ENCODE measurements around the gene TOR1AIP1. TPM values are rescaled to one million over a fixed set of nuclear protein-coding genes. Genes with fewer than 3 reads are reported as not detected.

TOR1AIP1 gene
- total RNA-seq, 1 experiment from 2014 or later = 21.3 TPM

DNA sequence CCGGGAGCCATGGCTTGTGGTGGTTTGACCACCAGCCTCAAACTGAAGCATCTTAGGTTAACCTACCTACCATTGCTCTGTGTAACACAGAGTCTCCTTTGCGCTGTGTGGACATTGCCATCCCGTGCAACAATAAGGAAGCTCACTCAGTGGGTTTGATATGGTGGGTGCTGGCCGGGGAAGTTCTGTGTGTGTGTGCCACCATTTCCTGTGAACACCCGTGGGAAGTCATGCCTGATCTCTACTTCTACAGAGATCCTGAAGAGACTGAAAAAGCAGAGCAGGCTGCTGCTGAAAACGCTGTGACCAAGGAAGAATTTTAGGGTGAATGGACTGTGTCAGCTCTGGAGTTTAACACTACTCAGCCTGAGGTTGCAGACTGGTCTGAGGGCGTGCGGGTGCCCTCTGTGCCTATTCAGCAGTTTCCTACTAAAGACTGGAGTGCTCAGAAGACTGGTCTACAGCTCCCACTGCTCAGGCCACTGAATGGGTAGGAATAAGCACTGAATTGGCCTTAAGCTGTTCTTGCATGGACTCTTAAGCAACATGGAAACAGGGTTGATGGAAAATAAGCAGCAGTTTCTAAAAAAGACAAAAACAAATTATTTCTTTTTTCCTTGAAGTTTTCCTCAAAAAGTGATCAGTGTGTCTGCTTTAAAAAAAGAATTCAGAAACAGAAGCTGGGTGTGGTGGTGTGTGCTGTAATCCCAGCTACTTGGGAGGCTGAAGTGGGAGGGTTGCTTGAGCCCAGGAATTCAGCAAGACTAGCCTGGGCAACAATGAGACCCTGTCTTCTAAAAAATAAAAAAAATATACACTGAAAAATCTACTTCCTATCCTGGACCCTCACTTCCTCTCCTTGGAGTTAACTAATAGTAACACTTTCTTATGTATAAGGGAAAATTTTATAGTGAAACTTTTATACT, 87.2 kb downstream of the TOR1AIP1 start:
- H3K27ac ChIP-seq (ENCODE audit: low read length) = no peak overlapping the region
- H3K27me3 ChIP-seq (ENCODE audit: low read length) = no peaks in the 10 kb centered on the region
- no TSS peak for BruUV-seq (replicated peaks)
- no peak overlapping the region for H2AFZ ChIP-seq (ENCODE audit: low read length)
- no peaks in the 10 kb centered on the region for H3K9me2 ChIP-seq (replicated peaks; ENCODE audit: low read length)
- H3K36me3 ChIP-seq (ENCODE audit: low read depth, low read length) = peaks cover 4% of the 10 kb centered on the region; the same call in 1 of the 2 replicates
- POLR2A ChIA-PET (ENCODE audit: unreplicated experiment) = no interaction called here
- H3K9me3 ChIP-seq (ENCODE audit: low read length) = no peaks in the 10 kb centered on the region
- no peaks in the 10 kb centered on the region for H4K20me1 ChIP-seq (ENCODE audit: low read length)
- intact Hi-C loops (cut with micrococcal nuclease) = no loop called here
- no peak for ATAC-seq
- peaks cover 70% of the 10 kb centered on the region for H3K79me2 ChIP-seq (ENCODE audit: low read length)
- no peak overlapping the region for H3K9ac ChIP-seq (ENCODE audit: low read length)
- no peak overlapping the region for H3K4me2 ChIP-seq (ENCODE audit: low read length)
- DNase-seq = no peak
- H3F3A ChIP-seq (ENCODE audit: low read length, unreplicated experiment) = no peaks in the 10 kb centered on the region
- TF ChIP-seq EZH2phosphoT487 (IDR thresholded peaks at IDR 0.05; ENCODE audit: borderline replicate concordance, low read length) = no peak
- TF ChIP-seq EZH2 (IDR thresholded peaks at IDR 0.05; ENCODE audit: low read length, unreplicated experiment) = no peak
- TF ChIP-seq, protein P1, sequence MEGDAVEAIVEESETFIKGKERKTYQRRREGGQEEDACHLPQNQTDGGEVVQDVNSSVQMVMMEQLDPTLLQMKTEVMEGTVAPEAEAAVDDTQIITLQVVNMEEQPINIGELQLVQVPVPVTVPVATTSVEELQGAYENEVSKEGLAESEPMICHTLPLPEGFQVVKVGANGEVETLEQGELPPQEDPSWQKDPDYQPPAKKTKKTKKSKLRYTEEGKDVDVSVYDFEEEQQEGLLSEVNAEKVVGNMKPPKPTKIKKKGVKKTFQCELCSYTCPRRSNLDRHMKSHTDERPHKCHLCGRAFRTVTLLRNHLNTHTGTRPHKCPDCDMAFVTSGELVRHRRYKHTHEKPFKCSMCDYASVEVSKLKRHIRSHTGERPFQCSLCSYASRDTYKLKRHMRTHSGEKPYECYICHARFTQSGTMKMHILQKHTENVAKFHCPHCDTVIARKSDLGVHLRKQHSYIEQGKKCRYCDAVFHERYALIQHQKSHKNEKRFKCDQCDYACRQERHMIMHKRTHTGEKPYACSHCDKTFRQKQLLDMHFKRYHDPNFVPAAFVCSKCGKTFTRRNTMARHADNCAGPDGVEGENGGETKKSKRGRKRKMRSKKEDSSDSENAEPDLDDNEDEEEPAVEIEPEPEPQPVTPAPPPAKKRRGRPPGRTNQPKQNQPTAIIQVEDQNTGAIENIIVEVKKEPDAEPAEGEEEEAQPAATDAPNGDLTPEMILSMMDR (conservative IDR thresholded peaks at IDR 0.05; ENCODE audit: low read depth, low read length) = no peak
- H3K4me3 ChIP-seq (ENCODE audit: low read length) = no peak overlapping the region
- CTCF ChIA-PET = no interaction called here
- no peaks in the 10 kb centered on the region for H3K4me1 ChIP-seq (ENCODE audit: insufficient read depth, low read length)

Other genes starting within 250 kb of the TOR1AIP1 start
- gene FAM163A, start 139.0 kb upstream of the TOR1AIP1 start, total RNA-seq (2014; rRNA removed) = not detected in 2 replicates
- 28.9 and 29.6 TPM in 2 replicates for gene TOR1AIP2, start 4.5 kb upstream of the TOR1AIP1 start, total RNA-seq (2014; rRNA removed)
- 17.1 and 17.8 TPM in 2 replicates for gene CEP350, start 72.5 kb downstream of the TOR1AIP1 start, total RNA-seq (2014; rRNA removed)